GM19035 (cell line): ENCODE data around the gene TWF2.

Experiments
- ATAC-seq: cut with Tn5 transposase; IDR thresholded peaks from one replicate; pipeline ENCODE4 v1.9.1; 2021; ENCODE audit not compliant: unreplicated experiment

TWF2 gene

DNA sequence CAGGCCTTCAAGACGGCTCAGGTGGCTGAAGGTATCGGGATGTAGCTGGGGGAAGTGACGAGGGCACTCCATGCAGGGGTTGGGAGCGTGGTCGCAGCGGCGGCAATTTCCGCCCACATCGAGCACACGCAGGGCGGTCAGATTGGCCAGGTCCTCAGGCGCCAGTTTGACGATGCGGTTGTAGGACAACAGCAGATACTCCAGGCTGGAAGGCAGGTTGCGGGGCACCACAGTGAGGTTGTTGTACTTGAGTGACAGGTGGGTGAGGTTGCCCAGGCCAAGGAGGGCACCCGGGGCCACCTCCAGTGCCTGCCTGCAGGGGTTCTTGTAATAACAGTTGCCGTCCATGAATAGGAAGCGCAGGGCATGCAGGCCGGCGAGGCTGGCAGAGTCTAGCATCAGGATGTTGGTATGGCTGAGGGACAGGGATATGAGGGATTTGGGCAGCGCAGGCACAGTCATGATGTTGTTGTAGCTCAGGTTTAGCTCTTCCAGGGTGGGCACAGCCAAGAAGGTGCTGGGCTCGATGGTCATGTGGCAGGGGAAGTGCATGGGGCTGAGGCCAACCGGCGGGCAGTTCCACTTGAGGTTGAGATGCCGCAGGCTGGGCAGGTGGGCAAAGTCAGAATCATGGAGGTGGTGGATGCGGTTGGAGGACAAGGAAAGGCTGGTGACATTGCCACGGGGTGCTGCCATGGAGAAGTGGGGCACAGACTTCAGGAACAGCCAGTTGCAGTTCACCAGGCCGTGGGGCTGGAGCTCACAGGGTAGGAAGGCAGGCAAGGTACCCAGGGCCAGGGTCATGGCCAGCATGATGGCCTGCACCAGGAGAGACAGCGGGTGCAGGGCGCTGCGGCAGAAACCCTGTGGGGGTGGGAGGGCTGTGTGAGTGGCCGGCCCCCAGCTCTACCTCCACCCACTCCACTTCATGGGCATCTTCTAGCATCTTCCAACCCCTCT is 15.2 kb downstream of the TWF2 start:
- no peak for ATAC-seq

DNA sequence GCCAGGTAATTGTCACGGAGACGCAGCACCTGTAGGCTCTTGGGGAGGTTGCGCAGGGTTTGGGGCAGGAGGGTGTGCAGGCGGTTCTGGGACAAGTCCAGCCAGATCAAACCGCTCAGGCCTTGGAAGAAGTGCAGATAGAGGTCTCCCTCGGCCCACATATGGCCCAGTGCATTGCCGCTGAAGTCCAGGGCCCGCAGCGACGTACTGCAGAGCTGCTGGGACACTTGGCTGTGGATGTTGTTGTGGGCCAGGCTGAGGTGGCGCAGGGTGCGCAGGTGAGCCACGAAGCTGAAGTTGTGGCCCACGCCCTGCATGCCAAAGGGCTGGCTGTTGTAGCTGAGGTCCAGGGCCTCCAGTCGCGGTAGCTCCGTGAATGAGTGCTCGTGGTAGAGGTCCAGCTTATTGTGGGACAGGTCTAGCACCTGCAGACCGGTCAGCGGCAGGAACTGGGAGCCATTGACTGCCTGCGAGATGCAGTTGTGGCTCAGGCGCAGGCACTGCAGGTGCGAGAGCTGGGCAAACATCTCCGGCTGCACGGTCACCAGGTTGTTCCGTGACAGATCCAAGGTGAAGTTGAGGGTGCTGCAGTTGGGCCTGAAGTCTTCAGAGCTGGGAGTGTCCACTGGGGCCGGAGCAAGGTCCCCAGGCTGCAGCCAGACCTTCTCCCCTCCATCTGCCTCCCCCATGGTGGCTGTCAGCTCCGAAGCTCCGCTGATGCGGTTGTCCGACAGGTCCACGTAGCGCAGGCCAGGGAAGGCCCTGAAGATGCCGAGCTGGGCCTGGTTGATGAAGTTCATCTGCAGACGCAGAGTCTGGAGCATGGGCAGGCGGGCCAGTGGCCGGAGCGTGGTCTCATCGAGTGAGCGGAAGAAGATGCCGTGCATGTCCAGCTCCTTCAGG is 16.4 kb downstream of the TWF2 start:
- no peak for ATAC-seq

DNA sequence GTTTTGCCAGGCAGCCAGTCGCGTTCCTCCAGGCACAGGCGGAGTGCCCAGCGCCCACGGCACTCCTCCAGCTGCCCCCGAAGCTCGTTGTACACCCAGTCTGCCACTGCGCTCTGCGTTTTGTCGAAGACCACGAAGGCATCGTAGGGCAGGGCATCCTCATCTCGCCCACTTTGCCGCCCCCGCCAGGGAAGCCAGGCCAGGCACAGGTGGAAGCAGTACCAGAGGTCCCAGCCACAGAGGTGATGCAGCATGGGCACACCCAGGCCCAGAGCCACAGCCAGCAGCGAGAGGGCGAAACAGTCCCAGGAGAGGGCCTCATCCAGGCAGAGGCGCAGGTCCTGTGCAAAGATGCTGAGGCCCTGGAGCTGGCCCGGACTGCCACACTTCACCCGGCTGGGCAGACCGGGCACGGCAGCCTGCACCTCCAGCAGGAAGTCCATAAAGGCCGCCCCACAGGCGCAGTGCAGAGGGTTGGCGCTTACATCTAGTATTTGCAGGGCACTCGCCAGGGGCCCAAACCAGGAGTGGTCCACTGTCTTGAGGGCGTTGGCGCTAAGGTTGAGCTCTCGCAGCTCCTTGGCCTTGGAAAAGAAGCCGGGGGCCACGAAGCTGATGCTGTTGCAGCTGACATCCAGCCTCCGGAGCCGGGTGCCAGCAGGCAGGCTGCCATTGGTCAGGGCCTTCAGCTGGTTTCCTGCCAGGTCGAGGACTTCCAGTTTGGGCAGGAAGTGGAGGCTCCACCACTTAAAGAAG is 17.2 kb downstream of the TWF2 start:
- no peak for ATAC-seq

DNA sequence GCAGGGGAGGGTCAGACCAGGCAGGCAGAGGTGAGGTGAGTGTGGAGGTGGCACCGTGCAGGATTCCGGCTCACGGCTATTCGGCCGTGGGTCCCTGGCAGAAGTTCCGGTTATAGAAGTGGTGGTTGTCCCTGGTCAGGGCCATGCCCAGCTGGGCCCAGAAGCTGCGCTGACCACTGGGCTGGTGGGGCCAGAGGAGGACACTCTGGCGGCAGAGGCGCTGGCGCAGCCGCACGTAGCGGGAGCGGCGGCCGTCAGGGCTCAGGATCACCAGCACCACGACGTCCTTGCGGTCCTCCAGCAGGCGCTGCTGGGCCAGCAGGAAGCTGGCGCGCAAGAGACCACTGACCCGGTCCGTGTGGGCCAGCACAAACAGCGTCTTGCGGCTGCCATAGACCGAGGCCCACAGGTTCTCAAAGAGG is 17.8 kb downstream of the TWF2 start:
- no peak for ATAC-seq

GRCh38 chr3:52220380-52221026 is 18.5 kb downstream of the TWF2 start:
- ATAC-seq, result peak; percentile 55

DNA sequence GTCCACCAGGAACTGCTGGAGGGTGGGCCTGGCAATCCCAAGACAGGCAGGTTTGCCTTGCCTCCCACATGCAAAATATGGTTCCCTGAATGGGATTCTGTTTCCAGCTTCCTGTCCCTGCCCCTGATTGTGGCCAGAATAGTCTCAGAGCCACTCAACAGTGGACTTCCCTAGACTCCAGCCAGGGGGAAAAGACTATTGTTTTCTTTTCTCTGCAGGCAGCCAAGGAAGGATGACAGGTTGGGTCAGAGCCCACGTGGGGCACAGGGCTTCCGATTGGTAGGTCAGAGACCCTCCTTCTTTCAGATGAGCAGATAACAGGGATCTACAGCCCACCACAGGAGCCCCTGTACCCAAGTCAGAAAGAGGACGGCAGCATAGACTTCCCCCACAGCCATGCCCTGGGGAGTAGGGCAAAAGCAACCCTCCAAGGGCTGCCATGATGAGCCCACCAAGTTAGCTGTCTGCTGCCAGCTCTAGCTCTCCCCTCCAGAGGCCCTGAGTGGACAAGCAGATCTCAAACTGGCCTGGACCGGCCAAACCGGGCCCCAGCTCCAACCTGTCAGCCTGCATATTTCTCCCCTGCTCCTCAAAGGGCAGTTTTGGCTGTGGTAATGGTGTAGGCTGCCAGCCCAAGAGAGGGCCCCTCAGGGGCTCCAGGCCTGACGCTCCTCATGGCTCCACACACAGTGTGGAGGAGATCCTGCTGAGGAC is 19.9 kb downstream of the TWF2 start:
- ATAC-seq, result no peak

DNA sequence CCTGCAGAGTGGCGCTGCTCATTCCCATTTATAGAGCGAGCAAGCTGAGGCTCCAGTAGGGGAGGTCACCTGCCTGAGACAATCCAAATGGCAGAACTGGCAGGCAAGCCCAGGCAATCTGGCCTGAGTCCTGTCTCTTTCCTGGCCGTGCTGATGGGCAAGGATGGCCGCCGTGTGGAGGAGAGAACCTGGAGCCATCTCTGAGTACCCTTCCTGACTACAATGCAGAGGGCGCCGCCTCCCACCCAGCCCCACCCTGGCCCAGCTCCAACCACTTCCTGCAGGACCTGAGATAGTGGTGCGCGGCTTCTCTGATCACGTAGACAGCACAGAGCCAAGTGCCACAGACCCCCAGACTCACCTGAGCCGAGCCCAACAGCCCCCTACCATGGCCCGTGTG is 20.5 kb downstream of the TWF2 start:
- no peak for ATAC-seq

- no peak for ATAC-seq
Measured at GRCh38 chr3:52218026-52218425, 20.9 kb downstream of the TWF2 start.

DNA sequence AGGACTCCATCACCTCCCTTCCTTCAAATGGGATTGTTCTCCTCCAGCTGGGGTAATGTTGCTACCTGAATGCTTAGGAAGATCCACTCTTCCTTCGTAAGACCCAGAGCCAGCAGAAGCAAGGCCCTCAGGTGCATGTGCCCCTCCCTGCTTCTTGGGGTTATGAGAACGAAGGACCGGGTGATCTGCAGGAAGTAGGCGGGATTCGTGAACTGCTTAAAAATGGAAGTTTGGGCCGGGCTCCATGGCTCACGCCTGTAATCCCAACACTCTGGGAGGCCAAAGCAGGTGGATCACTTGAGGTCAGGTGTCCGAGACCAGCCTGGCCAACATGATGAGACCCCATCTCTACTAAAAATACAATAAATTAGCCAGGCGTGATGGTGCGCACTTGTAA is 21.6 kb downstream of the TWF2 start:
- ATAC-seq, result no peak

- no peak for ATAC-seq
Measured at GRCh38 chr3:52216585-52217408, 22.2 kb downstream of the TWF2 start.

- no peak for ATAC-seq
Measured at GRCh38 chr3:52215351-52215750, 23.6 kb downstream of the TWF2 start.

DNA sequence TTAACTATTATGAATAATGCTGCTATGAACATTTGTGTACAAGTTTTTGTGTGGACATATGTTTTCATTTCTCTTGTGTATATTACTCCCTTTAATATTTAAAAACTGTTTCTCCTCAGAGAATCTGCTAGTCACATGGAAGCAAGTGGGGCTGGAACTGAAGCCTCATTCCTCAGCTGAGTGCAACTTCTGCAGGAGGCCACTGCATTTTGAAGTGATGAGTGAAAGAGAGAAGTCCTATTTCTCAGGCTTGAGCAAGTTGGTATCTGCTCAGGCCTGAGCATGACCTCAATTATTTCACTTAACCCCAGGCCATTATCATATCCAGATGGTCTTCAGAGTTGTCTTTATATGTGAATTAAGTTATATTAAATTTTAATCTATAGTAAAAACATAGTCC is 25.1 kb downstream of the TWF2 start:
- ATAC-seq, result no peak

DNA sequence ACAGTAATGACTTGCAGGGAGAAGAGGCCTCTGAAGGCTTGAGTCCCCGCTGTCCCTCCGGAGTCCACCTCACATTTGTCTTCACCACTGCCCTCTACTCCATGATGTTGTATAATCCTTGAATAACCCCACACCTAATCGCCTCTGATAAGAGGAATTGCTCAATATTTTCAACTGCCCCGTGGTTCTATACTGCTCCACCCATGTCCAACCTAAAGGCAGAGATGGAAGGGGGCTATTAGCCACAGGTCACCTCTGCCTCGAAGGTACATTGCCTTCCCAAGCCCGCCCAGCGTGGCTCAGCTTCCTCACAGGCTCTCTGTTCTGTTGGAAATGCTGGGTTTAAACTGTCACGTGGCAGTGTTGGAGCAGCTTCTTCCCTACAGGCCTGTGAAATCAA is 26.0 kb downstream of the TWF2 start:
- no peak for ATAC-seq

DNA sequence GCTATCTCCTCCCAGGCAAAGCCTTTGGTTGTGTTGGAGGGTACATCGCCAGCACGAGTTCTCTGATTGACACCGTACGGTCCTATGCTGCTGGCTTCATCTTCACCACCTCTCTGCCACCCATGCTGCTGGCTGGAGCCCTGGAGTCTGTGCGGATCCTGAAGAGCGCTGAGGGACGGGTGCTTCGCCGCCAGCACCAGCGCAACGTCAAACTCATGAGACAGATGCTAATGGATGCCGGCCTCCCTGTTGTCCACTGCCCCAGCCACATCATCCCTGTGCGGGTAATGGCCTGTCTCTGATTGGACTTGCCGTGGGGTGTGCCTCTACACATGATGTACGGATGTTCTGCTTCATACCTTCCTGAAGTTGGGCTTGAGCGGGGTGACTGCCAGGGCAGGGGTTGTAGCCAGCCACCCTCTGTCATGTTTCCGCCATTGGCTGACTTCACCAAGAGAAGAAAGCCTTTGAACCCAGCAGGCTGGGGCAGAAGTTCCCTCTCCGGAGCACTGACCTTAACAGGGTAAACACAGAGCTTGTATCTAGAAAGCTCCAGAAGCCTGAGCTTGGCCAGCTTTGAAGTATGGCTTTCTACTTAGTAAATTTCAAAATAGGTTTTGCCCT is 27.6 kb downstream of the TWF2 start:
- ATAC-seq, result no peak

DNA sequence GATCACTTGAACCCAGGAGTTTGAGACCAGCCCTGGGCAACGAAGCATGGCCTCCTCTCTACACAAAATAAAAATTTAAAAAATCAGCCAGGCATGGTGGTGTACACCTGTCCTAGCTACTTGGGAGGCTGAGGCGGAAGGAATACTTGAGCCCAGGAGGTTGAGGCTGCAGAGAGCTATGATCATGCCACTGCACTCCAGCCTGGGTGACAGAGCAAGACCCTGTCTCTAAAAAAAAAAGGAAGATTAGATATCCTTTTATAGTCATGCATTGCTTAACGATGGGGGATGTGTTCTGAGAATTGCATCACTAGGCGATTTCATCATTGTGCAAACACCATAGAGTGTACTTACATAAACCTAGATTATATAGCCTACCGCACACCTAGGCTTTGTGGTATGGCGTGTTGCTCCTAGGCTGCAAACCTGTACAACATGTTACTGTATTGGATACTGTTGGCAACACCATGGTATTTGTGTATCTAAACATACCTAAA is 28.4 kb downstream of the TWF2 start:
- no peak for ATAC-seq

DNA sequence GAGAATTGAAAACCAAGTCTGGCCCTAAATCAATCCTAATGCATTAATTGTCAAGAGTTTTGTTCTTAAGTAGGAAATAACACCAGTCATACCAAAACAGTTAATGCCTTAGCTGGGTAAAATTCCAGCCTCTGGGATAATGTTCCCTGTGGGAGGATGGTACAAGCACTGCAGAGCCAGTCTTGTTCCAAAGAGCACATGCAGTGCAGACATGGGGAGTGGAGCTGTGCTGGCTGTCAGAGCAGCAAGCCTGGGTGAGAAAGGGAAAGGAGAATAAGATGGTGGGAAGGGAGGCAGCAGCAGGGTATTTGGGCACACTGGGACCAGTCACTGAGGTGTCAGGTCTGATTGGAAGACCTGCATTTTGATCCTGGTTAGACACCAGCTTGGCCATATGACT is 28.9 kb downstream of the TWF2 start:
- ATAC-seq, result no peak

- ATAC-seq, result no peak
Measured at GRCh38 chr3:52208556-52208955, 30.4 kb downstream of the TWF2 start.

DNA sequence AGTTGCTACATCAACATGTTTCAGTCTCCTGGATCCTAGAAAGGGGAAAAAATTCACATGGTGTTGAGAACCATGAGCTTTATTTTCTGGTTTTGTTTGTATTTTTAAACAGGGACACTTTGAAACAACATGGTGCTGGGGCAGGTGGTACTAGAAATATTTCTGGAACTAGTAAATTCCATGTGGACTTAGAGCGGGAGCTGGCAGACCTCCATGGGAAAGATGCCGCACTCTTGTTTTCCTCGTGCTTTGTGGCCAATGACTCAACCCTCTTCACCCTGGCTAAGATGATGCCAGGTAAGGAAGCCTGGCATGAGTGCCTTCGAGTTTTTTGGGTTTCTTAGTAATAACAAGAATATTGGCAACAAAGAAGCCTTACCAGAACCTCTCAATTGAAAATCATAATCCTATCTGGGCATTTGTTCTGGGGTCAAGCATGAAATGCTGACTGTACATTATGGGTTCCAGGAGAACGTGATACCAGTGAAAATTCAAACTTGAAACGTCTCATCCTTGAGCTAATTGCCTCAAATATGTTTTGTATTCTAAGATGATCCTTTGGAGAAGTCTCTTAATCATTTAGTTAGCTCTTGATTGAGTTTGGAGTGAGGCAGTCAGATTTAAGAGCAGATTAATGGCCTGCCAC is 33.1 kb downstream of the TWF2 start:
- no peak for ATAC-seq
